Esophagus muscularis mucosa (tissue), 3 donors: ENCODE data around the gene CDC42BPA.

ENCODE experiments used
- CTCF ChIP-seq, 3 experiments: fragments of 200-600 bp in 2 of 3; fragments of 450-650 bp in 1 of 3; sonication (generic) in 2 of 3; IDR thresholded peaks; one replicate each; pipeline ENCODE4 v1.5.1; 2017 to 2019; ENCODE audit warnings: antibody characterized with exemption in 3 of 3, mild to moderate bottlenecking in 2 of 3, moderate library complexity in 1 of 3
- POLR2A ChIP-seq: fragments of 450-650 bp; IDR thresholded peaks from one replicate; pipeline ENCODE4 v1.6.1; 2017; ENCODE audit warnings: antibody characterized with exemption, moderate library complexity, mild to moderate bottlenecking, low read depth

GRCh38 chr1:226981838-226982237 is 336.5 kb downstream of the CDC42BPA start:
- TF ChIP-seq POLR2A = no peak
- TF ChIP-seq CTCF (IDR thresholded peaks at IDR 0.05) = no peak
